Mesothelial cell of epicardium (in vitro differentiated cells): ENCODE measurements around the gene CLEC1B. TPM values are rescaled to one million over a fixed set of nuclear protein-coding genes. Genes with fewer than 3 reads are reported as not detected.

Source experiments
- DNase-seq, 2 experiments: peaks; one replicate each; pipeline ENCODE4 v3.0.0; 2021; ENCODE audit warnings: low spot score in 2 of 2; ENCODE audit not compliant: unreplicated experiment in 2 of 2
- H3K27ac Mint-ChIP-seq: 2 replicates; pipeline ENCODE4 v1.8.0; 2021; ENCODE audit warnings: mixed read lengths
- H3K27me3 Mint-ChIP-seq: 2 replicates; pipeline ENCODE4 v1.8.0; 2021; ENCODE audit warnings: low read depth, mixed read lengths
- H3K36me3 Mint-ChIP-seq: 2 replicates; pipeline ENCODE4 v1.8.0; 2021; ENCODE audit warnings: mixed read lengths
- H3K4me1 Mint-ChIP-seq: 2 replicates; pipeline ENCODE4 v1.8.0; 2021; ENCODE audit warnings: mixed read lengths
- H3K4me3 Mint-ChIP-seq: 2 replicates; pipeline ENCODE4 v1.8.0; 2021; ENCODE audit warnings: mild to moderate bottlenecking, moderate library complexity, mixed read lengths
- H3K9me3 Mint-ChIP-seq: 2 replicates; pipeline ENCODE4 v1.8.0; 2021; ENCODE audit warnings: mixed read lengths
- total RNA-seq: library from RNA; stranded (reverse); gene quantifications from 3 replicates; pipeline ENCODE4 v1.2.1, GENCODE V29; 2021
- TF ChIP-seq, protein P1 (sequence below): fragments of 200-600 bp; sonication (generic); IDR thresholded peaks from one replicate; pipeline ENCODE4 v1.5.0; 2021; ENCODE audit warnings: antibody characterized with exemption; ENCODE audit not compliant: unreplicated experiment

Gene CLEC1B
- total RNA-seq, 1 donor from 2014 or later = 0.18 TPM

- no peak overlapping the region for H3K27ac Mint-ChIP-seq
- DNase-seq = no peak
These were observed 55.7 kb downstream of the CLEC1B start for GRCh38 chr12:9943240-9943639.

More at GRCh38 chr12:9943240-9943639, 55.7 kb downstream of the CLEC1B start:
- no peaks in the 10 kb centered on the region for H3K36me3 Mint-ChIP-seq
- H3K27me3 Mint-ChIP-seq = peaks cover 15% of the 10 kb centered on the region
- TF ChIP-seq, protein P1, sequence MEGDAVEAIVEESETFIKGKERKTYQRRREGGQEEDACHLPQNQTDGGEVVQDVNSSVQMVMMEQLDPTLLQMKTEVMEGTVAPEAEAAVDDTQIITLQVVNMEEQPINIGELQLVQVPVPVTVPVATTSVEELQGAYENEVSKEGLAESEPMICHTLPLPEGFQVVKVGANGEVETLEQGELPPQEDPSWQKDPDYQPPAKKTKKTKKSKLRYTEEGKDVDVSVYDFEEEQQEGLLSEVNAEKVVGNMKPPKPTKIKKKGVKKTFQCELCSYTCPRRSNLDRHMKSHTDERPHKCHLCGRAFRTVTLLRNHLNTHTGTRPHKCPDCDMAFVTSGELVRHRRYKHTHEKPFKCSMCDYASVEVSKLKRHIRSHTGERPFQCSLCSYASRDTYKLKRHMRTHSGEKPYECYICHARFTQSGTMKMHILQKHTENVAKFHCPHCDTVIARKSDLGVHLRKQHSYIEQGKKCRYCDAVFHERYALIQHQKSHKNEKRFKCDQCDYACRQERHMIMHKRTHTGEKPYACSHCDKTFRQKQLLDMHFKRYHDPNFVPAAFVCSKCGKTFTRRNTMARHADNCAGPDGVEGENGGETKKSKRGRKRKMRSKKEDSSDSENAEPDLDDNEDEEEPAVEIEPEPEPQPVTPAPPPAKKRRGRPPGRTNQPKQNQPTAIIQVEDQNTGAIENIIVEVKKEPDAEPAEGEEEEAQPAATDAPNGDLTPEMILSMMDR = no peak
- H3K4me3 Mint-ChIP-seq = no peak overlapping the region
- peaks cover 4% of the 10 kb centered on the region for H3K4me1 Mint-ChIP-seq
- no peaks in the 10 kb centered on the region for H3K9me3 Mint-ChIP-seq

Other genes starting within 250 kb of the CLEC1B start
- gene CD69, start 238.2 kb downstream of the CLEC1B start, total RNA-seq = 0.40 to 0.78 TPM (median 0.43 TPM) in 3 replicates
- gene KLRF1, start 171.6 kb downstream of the CLEC1B start, total RNA-seq = not detected in 3 replicates
- not detected in 3 replicates for gene CLEC2B, start 129.8 kb downstream of the CLEC1B start, total RNA-seq
- gene KLRF2, start 117.6 kb downstream of the CLEC1B start, total RNA-seq = not detected in 3 replicates
- 0.29 TPM in 1 of 3 replicates, not detected in the others for gene CLEC2A, start 66.8 kb downstream of the CLEC1B start, total RNA-seq
- gene CLEC12A, start 27.7 kb downstream of the CLEC1B start, total RNA-seq = not detected in 3 replicates
- not detected in 3 replicates for gene CLEC12B, start 11.5 kb upstream of the CLEC1B start, total RNA-seq
- gene CLEC9A, start 31.6 kb upstream of the CLEC1B start, total RNA-seq = not detected in 3 replicates
- gene CLEC1A, start 99.9 kb upstream of the CLEC1B start, total RNA-seq = 0.32 to 0.51 TPM (median 0.49 TPM) in 3 replicates
- 0.11 TPM in 1 of 3 replicates, not detected in the others for gene CLEC7A, start 131.1 kb upstream of the CLEC1B start, total RNA-seq
- 1.3 to 1.7 TPM (median 1.4 TPM) in 3 replicates for gene OLR1, start 173.0 kb upstream of the CLEC1B start, total RNA-seq
- gene TMEM52B, start 179.9 kb upstream of the CLEC1B start, total RNA-seq = 0.97 to 1.6 TPM (median 1.1 TPM) in 3 replicates
- 100 to 105 TPM (median 104 TPM) in 3 replicates for gene GABARAPL1, start 213.8 kb upstream of the CLEC1B start, total RNA-seq